ENCODE measurements around the gene ACTMAP. TPM values are rescaled to one million over a fixed set of nuclear protein-coding genes. Genes with fewer than 3 reads are reported as not detected.

ACTMAP gene
- total RNA-seq, 6 experiments from 2014 or later: 2.9 to 11.2 (median 4.4) TPM

GRCh38 chr19:40747536-40747935 is 2.7 kb downstream of the ACTMAP start:
- WGBS (ENCODE audit: insufficient coverage, low coverage, low lambda C conversion rate, missing lambda C conversion rate): 95% methylated on average over 5 of the region's 7 CpGs
- Histone ChIP-seq H3K27me3 (no peaks in the 10 kb centered on the region), H3K4me3 (no peak overlapping the region), H3K36me3 (no peaks in the 10 kb centered on the region), H3K4me1 (peaks cover 0 to 17% (median 4%) of the 10 kb centered on the region in 4 donors), H3K9me3 (no peaks in the 10 kb centered on the region), H3K27ac (no peak overlapping the region)
- ATAC-seq: no peak
- TF ChIP-seq CTCF (IDR thresholded peaks at IDR 0.05): no peak
- TF ChIP-seq POLR2A (IDR thresholded peaks at IDR 0.05): no peak
- intact Hi-C loops (cut with DNase I): no loop called here
- DNase-seq: no peak

GRCh38 chr19:40745402-40745780 is 4.9 kb downstream of the ACTMAP start:
- ATAC-seq: no peak
- no peak overlapping the region for H3K27ac ChIP-seq

GRCh38 chr19:40744554-40745401 is 5.5 kb downstream of the ACTMAP start:
- 100% methylated on average over 1 of the region's 17 CpGs for WGBS (ENCODE audit: insufficient coverage, low coverage, low lambda C conversion rate, missing lambda C conversion rate)
- intact Hi-C loops (cut with DNase I): no loop called here

More at GRCh38 chr19:40745402-40745780, 4.9 kb downstream of the ACTMAP start:
- intact Hi-C loops (cut with DNase I): no loop called here
- Histone ChIP-seq H3K36me3 (no peaks in the 10 kb centered on the region), H3K4me1 (peaks cover 0 to 21% (median 4%) of the 10 kb centered on the region in 4 donors), H3K9me3 (no peaks in the 10 kb centered on the region), H3K27me3 (no peaks in the 10 kb centered on the region), H3K4me3 (no peak overlapping the region)
- TF ChIP-seq CTCF (IDR thresholded peaks at IDR 0.05): no peak
- no peak for TF ChIP-seq POLR2A (IDR thresholded peaks at IDR 0.05)
- DNase-seq: no peak
- WGBS (ENCODE audit: insufficient coverage, low coverage, low lambda C conversion rate, missing lambda C conversion rate): 65% methylated on average over 5 of the region's 7 CpGs

GRCh38 chr19:40743926-40744325 is 6.4 kb downstream of the ACTMAP start:
- no peaks in the 10 kb centered on the region for H3K9me3 ChIP-seq
- ATAC-seq (no peak), DNase-seq (no peak)
- 83% methylated on average over 1 of the region's 10 CpGs for WGBS (ENCODE audit: insufficient coverage, low coverage, low lambda C conversion rate, missing lambda C conversion rate)
- no peaks in the 10 kb centered on the region for H3K27me3 ChIP-seq
- H3K36me3 ChIP-seq: peaks cover 0 to 8% (median 0%) of the 10 kb centered on the region in 4 donors
- no peak overlapping the region for H3K4me3 ChIP-seq
- no peak overlapping the region for H3K27ac ChIP-seq
- TF ChIP-seq CTCF (IDR thresholded peaks at IDR 0.05): no peak
- TF ChIP-seq POLR2A (IDR thresholded peaks at IDR 0.05): no peak
- intact Hi-C loops (cut with DNase I): no loop called here
- H3K4me1 ChIP-seq: peaks cover 0 to 12% (median 0%) of the 10 kb centered on the region in 4 donors

More at GRCh38 chr19:40744554-40745401, 5.5 kb downstream of the ACTMAP start:
- Histone ChIP-seq H3K27me3 (no peaks in the 10 kb centered on the region), H3K4me3 (no peak overlapping the region), H3K4me1 (peaks cover 0 to 20% (median 4%) of the 10 kb centered on the region in 4 donors), H3K27ac (no peak overlapping the region), H3K36me3 (no peaks in the 10 kb centered on the region), H3K9me3 (no peaks in the 10 kb centered on the region)
- ATAC-seq: peak; percentile 14 to 35 (median 19)
- TF ChIP-seq CTCF (IDR thresholded peaks at IDR 0.05): peak in 2 of 4 donors; percentile 18 to 19
- no peak for TF ChIP-seq POLR2A (IDR thresholded peaks at IDR 0.05)
- DNase-seq: no peak
